Vagina (tissue), 2 donors: ENCODE measurements around the gene LSM3. TPM values are rescaled to one million over a fixed set of nuclear protein-coding genes. Genes with fewer than 3 reads are reported as not detected.

Source experiments
- DNase-seq, 2 donors: peaks; one replicate each; pipeline ENCODE4 v3.0.0-alpha.2; 2017; ENCODE audit errors: extremely low spot score in 2 of 2
- H3K27ac ChIP-seq: fragments of 200-600 bp; sonication (generic); one replicate; pipeline ENCODE4 v1.5.1; 2019
- H3K27me3 ChIP-seq: fragments of 200-600 bp; sonication (generic); one replicate; pipeline ENCODE4 v1.5.1; 2019
- H3K36me3 ChIP-seq, 2 donors: fragments of 200-600 bp; sonication (generic); one replicate each; pipeline ENCODE4 v1.5.1; 2017 to 2019
- H3K4me1 ChIP-seq: fragments of 200-600 bp; sonication (generic); one replicate; pipeline ENCODE4 v1.5.1; 2019
- H3K4me3 ChIP-seq, 2 donors: fragments of 200-600 bp; sonication (generic); 1 replicate in 1 of 2; 2 replicates in 1 of 2; pipeline ENCODE4 v1.5.1; 2016 to 2019
- H3K9me3 ChIP-seq: fragments of 200-600 bp; sonication (generic); one replicate; pipeline ENCODE4 v1.5.1; 2019
- POLR2A ChIP-seq, 2 donors: fragments of 450-650 bp; IDR thresholded peaks; one replicate each; pipeline ENCODE4 v1.6.1; 2017; ENCODE audit warnings: antibody characterized with exemption in 2 of 2, mild to moderate bottlenecking in 2 of 2, moderate library complexity in 2 of 2
- POLR2AphosphoS5 ChIP-seq, 2 donors: sonication (generic); formaldehyde crosslinking; IDR thresholded peaks; one replicate each; pipeline ENCODE4 v1.9.0; 2017; ENCODE audit warnings: antibody characterized with exemption in 2 of 2, mild to moderate bottlenecking in 2 of 2, low read depth in 1 of 2; ENCODE audit not compliant: insufficient read depth in 1 of 2
- intact Hi-C: fragments of 100-400 bp; cut with DNase I; formaldehyde crosslinking; loops from one replicate; pipeline ENCODE4 v1.15.1; 2023
- total RNA-seq: library from RNA; depleted of rRNA; stranded (reverse); fragments of >200 nt; gene quantifications from one replicate; pipeline ENCODE4 v1.2.3, GENCODE V29; 2016
- TF ChIP-seq, protein P1 (sequence below), 3 experiments: fragments of 450-650 bp in 2 of 3; fragments of 200-600 bp in 1 of 3; sonication (generic) in 1 of 3; IDR thresholded peaks; one replicate each; pipeline ENCODE4 v1.5.1; 2017 to 2019; ENCODE audit warnings: antibody characterized with exemption in 3 of 3, mild to moderate bottlenecking in 2 of 3, moderate library complexity in 2 of 3

The LSM3 gene
- total RNA-seq, 1 donor from 2014 or later: 6.4 TPM

GRCh38 chr3:14170531-14171159 is 8.0 kb upstream of the LSM3 start:
- DNase-seq: no peak
- Histone ChIP-seq H3K4me3 (no peak overlapping the region), H3K9me3 (no peaks in the 10 kb centered on the region), H3K27ac (no peak overlapping the region), H3K27me3 (no peaks in the 10 kb centered on the region), H3K36me3 (peaks cover 0 to 71% of the 10 kb centered on the region in 2 donors), H3K4me1 (peaks cover 4% of the 10 kb centered on the region)
- intact Hi-C loops: no loop called here
- TF ChIP-seq, protein P1, sequence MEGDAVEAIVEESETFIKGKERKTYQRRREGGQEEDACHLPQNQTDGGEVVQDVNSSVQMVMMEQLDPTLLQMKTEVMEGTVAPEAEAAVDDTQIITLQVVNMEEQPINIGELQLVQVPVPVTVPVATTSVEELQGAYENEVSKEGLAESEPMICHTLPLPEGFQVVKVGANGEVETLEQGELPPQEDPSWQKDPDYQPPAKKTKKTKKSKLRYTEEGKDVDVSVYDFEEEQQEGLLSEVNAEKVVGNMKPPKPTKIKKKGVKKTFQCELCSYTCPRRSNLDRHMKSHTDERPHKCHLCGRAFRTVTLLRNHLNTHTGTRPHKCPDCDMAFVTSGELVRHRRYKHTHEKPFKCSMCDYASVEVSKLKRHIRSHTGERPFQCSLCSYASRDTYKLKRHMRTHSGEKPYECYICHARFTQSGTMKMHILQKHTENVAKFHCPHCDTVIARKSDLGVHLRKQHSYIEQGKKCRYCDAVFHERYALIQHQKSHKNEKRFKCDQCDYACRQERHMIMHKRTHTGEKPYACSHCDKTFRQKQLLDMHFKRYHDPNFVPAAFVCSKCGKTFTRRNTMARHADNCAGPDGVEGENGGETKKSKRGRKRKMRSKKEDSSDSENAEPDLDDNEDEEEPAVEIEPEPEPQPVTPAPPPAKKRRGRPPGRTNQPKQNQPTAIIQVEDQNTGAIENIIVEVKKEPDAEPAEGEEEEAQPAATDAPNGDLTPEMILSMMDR (IDR thresholded peaks at IDR 0.05): no peak
- TF ChIP-seq POLR2AphosphoS5 (IDR thresholded peaks at IDR 0.05; ENCODE audit: insufficient read depth in 1 of 2, low read depth in 1 of 2): no peak
- no peak for TF ChIP-seq POLR2A (IDR thresholded peaks at IDR 0.05)

DNA sequence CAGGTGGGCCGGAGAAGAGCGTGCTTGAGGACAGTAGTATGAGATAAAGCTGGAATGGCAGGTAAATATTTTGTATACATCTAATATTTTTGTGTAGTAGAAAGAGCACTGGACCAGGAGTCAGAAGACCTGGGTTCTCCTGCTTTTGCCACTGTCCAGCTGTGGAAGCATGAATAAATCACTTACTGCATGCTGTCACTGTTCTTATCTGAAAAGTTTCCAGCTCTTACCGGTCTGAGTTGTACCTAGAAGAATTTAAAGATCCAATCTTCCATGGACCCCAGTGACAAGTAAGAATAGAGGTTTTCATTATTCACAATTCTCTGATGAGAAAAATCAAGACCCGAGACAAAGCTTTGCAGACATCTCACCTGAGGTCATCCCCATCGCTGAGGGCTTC is 6.1 kb upstream of the LSM3 start:
- no peaks in the 10 kb centered on the region for H3K9me3 ChIP-seq
- DNase-seq: no peak
- H3K4me1 ChIP-seq: peaks cover 23% of the 10 kb centered on the region
- no peak overlapping the region for H3K27ac ChIP-seq
- H3K36me3 ChIP-seq: peaks cover 0 to 53% of the 10 kb centered on the region in 2 donors
- H3K4me3 ChIP-seq: no peak overlapping the region
- no peaks in the 10 kb centered on the region for H3K27me3 ChIP-seq
- intact Hi-C loops: no loop called here
- TF ChIP-seq POLR2AphosphoS5 (IDR thresholded peaks at IDR 0.05; ENCODE audit: insufficient read depth in 1 of 2, low read depth in 1 of 2) (no peak), POLR2A (IDR thresholded peaks at IDR 0.05) (no peak)

DNA sequence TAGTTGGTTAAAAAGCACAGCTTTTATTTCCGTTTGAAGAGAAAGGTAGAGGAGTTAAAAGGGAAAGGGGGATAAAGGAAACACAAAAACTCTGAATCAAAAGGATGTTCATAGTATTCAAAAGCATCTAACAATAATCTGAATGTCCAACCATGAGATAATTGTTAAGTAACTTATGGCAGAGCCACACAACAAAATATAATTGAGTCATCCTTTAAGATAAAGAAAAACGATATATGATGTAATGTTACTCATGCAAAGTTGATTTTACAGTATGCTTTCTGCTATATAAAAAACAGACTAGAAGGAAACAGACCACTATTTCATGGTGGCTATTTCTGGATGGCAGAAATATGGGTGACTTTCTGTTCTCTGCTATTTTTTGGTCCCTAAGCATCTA is 4.1 kb upstream of the LSM3 start:
- no peaks in the 10 kb centered on the region for H3K27me3 ChIP-seq
- no peaks in the 10 kb centered on the region for H3K9me3 ChIP-seq
- intact Hi-C loops: no loop called here
- no peak overlapping the region for H3K4me3 ChIP-seq
- H3K36me3 ChIP-seq: peaks cover 0 to 33% of the 10 kb centered on the region in 2 donors
- no peak for DNase-seq
- no peak overlapping the region for H3K27ac ChIP-seq
- TF ChIP-seq, protein P1 (IDR thresholded peaks at IDR 0.05): no peak
- TF ChIP-seq POLR2AphosphoS5 (IDR thresholded peaks at IDR 0.05; ENCODE audit: insufficient read depth in 1 of 2, low read depth in 1 of 2) (no peak), POLR2A (IDR thresholded peaks at IDR 0.05) (no peak)
- H3K4me1 ChIP-seq: peaks cover 34% of the 10 kb centered on the region

DNA sequence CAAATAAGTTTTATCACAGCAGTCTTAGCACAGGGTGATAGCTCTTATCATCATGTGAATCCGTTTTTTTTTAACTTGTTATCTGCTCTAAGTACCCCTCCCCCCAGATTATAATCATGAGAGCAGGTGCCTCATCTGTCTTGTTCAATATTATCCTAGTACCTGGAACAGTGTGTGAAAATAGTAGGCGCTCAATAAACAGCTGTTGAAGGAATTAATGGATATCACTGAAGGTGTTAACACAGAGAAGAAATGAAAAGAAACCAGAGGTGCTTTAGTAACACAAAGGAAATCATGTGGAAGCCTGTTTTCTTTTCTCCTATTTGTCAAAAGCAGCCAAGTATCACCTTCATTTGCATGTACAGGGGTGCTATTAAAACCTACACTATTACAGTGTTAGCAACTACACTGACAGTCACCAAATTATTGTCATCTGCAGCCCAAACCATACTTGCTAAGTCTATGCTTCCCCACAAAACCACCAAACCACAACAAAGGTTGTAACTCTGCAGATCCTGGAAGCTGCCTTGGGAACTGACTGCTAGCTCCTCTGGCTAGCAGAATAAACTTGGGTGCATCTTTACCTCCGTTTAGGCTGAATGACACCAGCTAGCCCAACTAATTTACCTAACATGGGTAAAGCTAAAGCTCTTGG is 3.1 kb upstream of the LSM3 start:
- Histone ChIP-seq H3K36me3 (peaks cover 0 to 23% of the 10 kb centered on the region in 2 donors), H3K27ac (no peak overlapping the region), H3K4me3 (no peak overlapping the region), H3K4me1 (peaks cover 44% of the 10 kb centered on the region), H3K9me3 (no peaks in the 10 kb centered on the region), H3K27me3 (no peaks in the 10 kb centered on the region)
- intact Hi-C loops: no loop called here
- TF ChIP-seq, protein P1 (IDR thresholded peaks at IDR 0.05): no peak
- TF ChIP-seq POLR2AphosphoS5 (IDR thresholded peaks at IDR 0.05; ENCODE audit: insufficient read depth in 1 of 2, low read depth in 1 of 2) (no peak), POLR2A (IDR thresholded peaks at IDR 0.05) (no peak)
- DNase-seq: no peak

- H3K36me3 ChIP-seq: peaks cover 0 to 13% of the 10 kb centered on the region in 2 donors
- no peaks in the 10 kb centered on the region for H3K27me3 ChIP-seq
- intact Hi-C loops: no loop called here
- peak overlapping the region; percentile 88 for H3K27ac ChIP-seq
- DNase-seq: no peak
- H3K9me3 ChIP-seq: no peaks in the 10 kb centered on the region
- TF ChIP-seq, protein P1 (IDR thresholded peaks at IDR 0.05): no peak
- TF ChIP-seq POLR2AphosphoS5 (IDR thresholded peaks at IDR 0.05; ENCODE audit: insufficient read depth in 1 of 2, low read depth in 1 of 2): no peak
- peaks cover 50% of the 10 kb centered on the region for H3K4me1 ChIP-seq
- peak overlapping the region; percentile 66 to 82 for H3K4me3 ChIP-seq
Measured at GRCh38 chr3:14177580-14178246, 904 bp upstream of the LSM3 start.
